ENCODE data around the gene TTC7B. TPM values are rescaled to one million over a fixed set of nuclear protein-coding genes. Genes with fewer than 3 reads are reported as not detected.

TTC7B gene
- total RNA-seq, 2 experiments from 2014 or later = 1.2 to 1.3 TPM

- H3K4me1 ChIP-seq (ENCODE audit: insufficient read depth, low read length) = no peaks in the 10 kb centered on the region
- Mint-ChIP-seq H3K9me3 (no peaks in the 10 kb centered on the region), H3K4me1 (ENCODE audit: low read depth) (no peaks in the 10 kb centered on the region), H3K27ac (no peak overlapping the region), H3K4me3 (no peak overlapping the region), H3K36me3 (ENCODE audit: low read depth) (no peaks in the 10 kb centered on the region), H3K27me3 (no peaks in the 10 kb centered on the region)
- POLR2A ChIA-PET = no interaction called here
- no peaks in the 10 kb centered on the region for H3K9me3 ChIP-seq (ENCODE audit: control insufficient read depth in 1 of 2, insufficient read depth in 1 of 2, low read length in 2 of 2)
- ATAC-seq (ENCODE audit: poor library complexity) = no peak
- CTCF ChIA-PET = no interaction called here
- H3K4me3 ChIP-seq (ENCODE audit: low read length) = no peak overlapping the region
- TF ChIP-seq CTCF (IDR thresholded peaks at IDR 0.05) = no peak
- no peaks in the 10 kb centered on the region for H3K27me3 ChIP-seq (ENCODE audit: control insufficient read depth in 1 of 2, insufficient read depth in 2 of 2, low read length in 2 of 2)
- H3K27ac ChIP-seq (ENCODE audit: low read depth in 1 of 2, low read length in 2 of 2) = no peak overlapping the region
- DNase-seq = no peak
- no peaks in the 10 kb centered on the region for H3K36me3 ChIP-seq (ENCODE audit: insufficient read depth, low read length)
- intact Hi-C loops (cut with DNase I, micrococcal nuclease) = no loop called here
Observed at GRCh38 chr14:90728951-90729350, 87.3 kb downstream of the TTC7B start.

- DNase-seq (no peak), ATAC-seq (ENCODE audit: poor library complexity) (no peak)
- H3K36me3 Mint-ChIP-seq (ENCODE audit: low read depth) = no peaks in the 10 kb centered on the region
- H3K4me3 Mint-ChIP-seq = no peak overlapping the region
- no peaks in the 10 kb centered on the region for H3K27me3 Mint-ChIP-seq
- intact Hi-C loops (cut with DNase I, micrococcal nuclease) = no loop called here
- CTCF ChIA-PET = no interaction called here
- Histone ChIP-seq H3K4me1 (ENCODE audit: insufficient read depth, low read length) (no peaks in the 10 kb centered on the region), H3K27me3 (ENCODE audit: control insufficient read depth in 1 of 2, insufficient read depth in 2 of 2, low read length in 2 of 2) (peaks cover 0 to 3% of the 10 kb centered on the region in 2 experiments), H3K27ac (ENCODE audit: low read depth in 1 of 2, low read length in 2 of 2) (no peak overlapping the region), H3K4me3 (ENCODE audit: low read length) (no peak overlapping the region), H3K9me3 (ENCODE audit: control insufficient read depth in 1 of 2, insufficient read depth in 1 of 2, low read length in 2 of 2) (no peaks in the 10 kb centered on the region), H3K36me3 (ENCODE audit: insufficient read depth, low read length) (no peaks in the 10 kb centered on the region)
- no peaks in the 10 kb centered on the region for H3K9me3 Mint-ChIP-seq
- no peak overlapping the region for H3K27ac Mint-ChIP-seq
- POLR2A ChIA-PET = no interaction called here
- no peak for TF ChIP-seq CTCF (IDR thresholded peaks at IDR 0.05)
- no peaks in the 10 kb centered on the region for H3K4me1 Mint-ChIP-seq (ENCODE audit: low read depth)
Observed at GRCh38 chr14:90727082-90727481, 89.1 kb downstream of the TTC7B start.

GRCh38 chr14:90726656-90727055, 89.6 kb downstream of the TTC7B start:
- ChIA-PET CTCF (no interaction called here), POLR2A (no interaction called here)
- intact Hi-C loops (cut with DNase I, micrococcal nuclease) = no loop called here
- H3K27ac ChIP-seq (ENCODE audit: low read depth in 1 of 2, low read length in 2 of 2) = no peak overlapping the region
- H3K4me3 ChIP-seq (ENCODE audit: low read length) = no peak overlapping the region
- H3K27me3 Mint-ChIP-seq = no peaks in the 10 kb centered on the region
- ATAC-seq (ENCODE audit: poor library complexity) = no peak
- H3K27me3 ChIP-seq (ENCODE audit: control insufficient read depth in 1 of 2, insufficient read depth in 2 of 2, low read length in 2 of 2) = peaks cover 0 to 3% of the 10 kb centered on the region in 2 experiments
- H3K9me3 Mint-ChIP-seq = no peaks in the 10 kb centered on the region
- no peak for TF ChIP-seq CTCF (IDR thresholded peaks at IDR 0.05)
- H3K4me3 Mint-ChIP-seq = no peak overlapping the region
- no peaks in the 10 kb centered on the region for H3K36me3 ChIP-seq (ENCODE audit: insufficient read depth, low read length)
- DNase-seq = no peak
- H3K4me1 ChIP-seq (ENCODE audit: insufficient read depth, low read length) = no peaks in the 10 kb centered on the region
- H3K27ac Mint-ChIP-seq = no peak overlapping the region
- no peaks in the 10 kb centered on the region for H3K36me3 Mint-ChIP-seq (ENCODE audit: low read depth)
- H3K4me1 Mint-ChIP-seq (ENCODE audit: low read depth) = no peaks in the 10 kb centered on the region
- no peaks in the 10 kb centered on the region for H3K9me3 ChIP-seq (ENCODE audit: control insufficient read depth in 1 of 2, insufficient read depth in 1 of 2, low read length in 2 of 2)

All from CD4-positive, alpha-beta T cell (primary cell).